Neural progenitor cell (in vitro differentiated cells): ENCODE results near the gene ABCC6. TPM values are rescaled to one million over a fixed set of nuclear protein-coding genes. Genes with fewer than 3 reads are reported as not detected.

ENCODE experiments used
- DNase-seq: peaks from one replicate; pipeline ENCODE4 v3.0.0-alpha.2; 2016; ENCODE audit warnings: low spot score
- H2AFZ ChIP-seq: fragments of 200-600 bp; sonication (generic); replicated peaks from 2 replicates; pipeline ENCODE4 v1.6.1; 2016; ENCODE audit warnings: antibody characterized with exemption
- H3F3A ChIP-seq: fragments of 200-600 bp; sonication (generic); 2 replicates; pipeline ENCODE4 v1.6.1; 2016; ENCODE audit warnings: antibody characterized with exemption, low read depth
- H3K27ac ChIP-seq: fragments of 200-600 bp; sonication (generic); 2 replicates; pipeline ENCODE4 v1.5.1; 2016; ENCODE audit warnings: mild to moderate bottlenecking
- H3K27me3 ChIP-seq: fragments of 200-600 bp; sonication (generic); 2 replicates; pipeline ENCODE4 v1.6.1; 2016; ENCODE audit warnings: mild to moderate bottlenecking, moderate library complexity
- H3K36me3 ChIP-seq: fragments of 200-600 bp; sonication (generic); 2 replicates; pipeline ENCODE4 v1.5.1; 2016
- H3K4me1 ChIP-seq: fragments of 200-600 bp; sonication (generic); 2 replicates; pipeline ENCODE4 v1.6.1; 2016; ENCODE audit warnings: mixed run types
- H3K4me2 ChIP-seq: fragments of 200-600 bp; sonication (generic); 2 replicates; pipeline ENCODE4 v1.6.1; 2016
- H3K4me3 ChIP-seq: fragments of 200-600 bp; sonication (generic); 2 replicates; pipeline ENCODE4 v1.5.1; 2016
- H3K79me2 ChIP-seq: fragments of 200-600 bp; sonication (generic); 2 replicates; pipeline ENCODE4 v1.6.1; 2016; ENCODE audit warnings: low read depth
- H3K9ac ChIP-seq: fragments of 200-600 bp; sonication (generic); 2 replicates; pipeline ENCODE4 v1.6.1; 2016
- H3K9me3 ChIP-seq: fragments of 200-600 bp; sonication (generic); 2 replicates; pipeline ENCODE4 v1.5.1; 2016; ENCODE audit warnings: low read depth
- H4K20me1 ChIP-seq: fragments of 200-600 bp; sonication (generic); 2 replicates; pipeline ENCODE4 v1.6.1; 2016; ENCODE audit warnings: low read depth
- H3K27ac Mint-ChIP-seq: 3 replicates; pipeline ENCODE4 v1.8.0; 2021; ENCODE audit warnings: mixed read lengths
- H3K27me3 Mint-ChIP-seq: 2 replicates; pipeline ENCODE4 v1.8.0; 2022; ENCODE audit warnings: low read depth, mild to moderate bottlenecking, inconsistent platforms, moderate library complexity, mixed read lengths; ENCODE audit not compliant: insufficient read depth
- H3K36me3 Mint-ChIP-seq: 3 replicates; pipeline ENCODE4 v1.8.0; 2021; ENCODE audit warnings: mixed read lengths
- H3K4me1 Mint-ChIP-seq: 3 replicates; pipeline ENCODE4 v1.8.0; 2021; ENCODE audit warnings: mixed read lengths
- H3K4me3 Mint-ChIP-seq: 3 replicates; pipeline ENCODE4 v1.8.0; 2021; ENCODE audit warnings: mild to moderate bottlenecking, moderate library complexity, mixed read lengths
- H3K9me3 Mint-ChIP-seq: 3 replicates; pipeline ENCODE4 v1.8.0; 2020; ENCODE audit warnings: mixed read lengths
- CTCF ChIP-seq: fragments of 200-600 bp; sonication (generic); IDR thresholded peaks from 2 replicates; pipeline ENCODE4 v1.5.1; 2017; ENCODE audit warnings: antibody characterized with exemption, mild to moderate bottlenecking
- EZH2 ChIP-seq: fragments of 200-600 bp; sonication (generic); IDR thresholded peaks from 2 replicates; pipeline ENCODE4 v1.6.1; 2017; ENCODE audit warnings: antibody characterized with exemption, mild to moderate bottlenecking, moderate library complexity
- EZH2phosphoT487 ChIP-seq: fragments of 200-600 bp; sonication (generic); IDR thresholded peaks from 2 replicates; pipeline ENCODE4 v1.6.1; 2017; ENCODE audit warnings: antibody characterized with exemption
- total RNA-seq: library from RNA; depleted of rRNA; stranded (reverse); fragments of >200 nt; gene quantifications from 2 replicates; pipeline ENCODE4 v1.2.3, GENCODE V29; 2015; ENCODE audit warnings: low replicate concordance

Gene ABCC6
- total RNA-seq, 1 donor from 2014 or later = 0.79 TPM

DNA sequence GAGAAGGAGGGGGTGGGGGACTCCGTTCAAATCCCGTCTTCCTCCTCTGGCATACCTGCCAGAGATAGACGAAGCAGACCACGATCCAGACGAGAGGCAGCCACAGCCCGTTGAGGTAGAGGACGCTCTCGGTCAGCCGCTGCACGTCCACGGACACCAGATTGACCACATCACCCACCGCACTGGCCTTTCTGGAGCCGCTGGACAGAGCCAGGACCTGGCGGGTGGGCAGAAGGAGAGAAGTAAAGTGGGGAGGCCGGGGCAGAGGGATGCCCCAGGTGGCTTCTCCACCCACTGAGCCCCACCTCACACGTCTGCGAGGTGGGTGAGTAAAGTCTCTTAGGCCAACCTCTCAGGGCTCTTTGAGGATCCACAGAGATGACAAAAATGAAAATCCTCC lies 25.3 kb downstream of the ABCC6 start:
- H3K27me3 Mint-ChIP-seq = no peaks in the 10 kb centered on the region
- H3K27me3 ChIP-seq = no peaks in the 10 kb centered on the region

GRCh38 chr16:16197331-16197730 lies 26.0 kb downstream of the ABCC6 start:
- Histone ChIP-seq H3K27ac (no peak overlapping the region), H3K4me2 (no peak overlapping the region), H2AFZ (no peak overlapping the region), H3F3A (no peaks in the 10 kb centered on the region), H3K27me3 (no peaks in the 10 kb centered on the region), H3K9ac (no peak overlapping the region), H3K4me1 (no peaks in the 10 kb centered on the region), H3K4me3 (no peak overlapping the region), H4K20me1 (no peaks in the 10 kb centered on the region), H3K36me3 (no peaks in the 10 kb centered on the region), H3K79me2 (no peaks in the 10 kb centered on the region), H3K9me3 (no peaks in the 10 kb centered on the region)
- no peak for TF ChIP-seq CTCF
- TF ChIP-seq EZH2phosphoT487 = no peak
- TF ChIP-seq EZH2 = no peak
- no peak overlapping the region for H3K4me3 Mint-ChIP-seq
- H3K4me1 Mint-ChIP-seq = no peaks in the 10 kb centered on the region
- H3K36me3 Mint-ChIP-seq = no peaks in the 10 kb centered on the region
- no peaks in the 10 kb centered on the region for H3K27me3 Mint-ChIP-seq
- no peak for DNase-seq
- H3K9me3 Mint-ChIP-seq = no peaks in the 10 kb centered on the region
- H3K27ac Mint-ChIP-seq = no peak overlapping the region

More for the DNA sequence above, 25.3 kb downstream of the ABCC6 start:
- H3K4me2 ChIP-seq = no peak overlapping the region
- H3K36me3 ChIP-seq = no peaks in the 10 kb centered on the region
- no peak overlapping the region for H2AFZ ChIP-seq
- no peaks in the 10 kb centered on the region for H3K4me1 Mint-ChIP-seq
- H3K4me3 ChIP-seq = no peak overlapping the region
- no peak overlapping the region for H3K9ac ChIP-seq
- no peaks in the 10 kb centered on the region for H4K20me1 ChIP-seq
- H3K27ac ChIP-seq = no peak overlapping the region
- DNase-seq = no peak
- H3K9me3 Mint-ChIP-seq = no peaks in the 10 kb centered on the region
- H3F3A ChIP-seq = no peaks in the 10 kb centered on the region
- no peaks in the 10 kb centered on the region for H3K4me1 ChIP-seq
- no peaks in the 10 kb centered on the region for H3K79me2 ChIP-seq
- no peaks in the 10 kb centered on the region for H3K36me3 Mint-ChIP-seq
- TF ChIP-seq EZH2 = no peak
- no peak for TF ChIP-seq CTCF
- TF ChIP-seq EZH2phosphoT487 = no peak
- no peak overlapping the region for H3K4me3 Mint-ChIP-seq
- H3K27ac Mint-ChIP-seq = no peak overlapping the region
- no peaks in the 10 kb centered on the region for H3K9me3 ChIP-seq

- H3K27ac ChIP-seq = no peak overlapping the region
- Mint-ChIP-seq H3K27ac (no peak overlapping the region), H3K4me3 (no peak overlapping the region), H3K9me3 (no peaks in the 10 kb centered on the region), H3K27me3 (peaks cover 2% of the 10 kb centered on the region), H3K36me3 (no peaks in the 10 kb centered on the region), H3K4me1 (no peaks in the 10 kb centered on the region)
- no peaks in the 10 kb centered on the region for H3K27me3 ChIP-seq
- no peaks in the 10 kb centered on the region for H3K9me3 ChIP-seq
- no peak for DNase-seq
- no peak overlapping the region for H3K4me2 ChIP-seq
- TF ChIP-seq CTCF (no peak), EZH2phosphoT487 (no peak), EZH2 (no peak)
- H3F3A ChIP-seq = no peaks in the 10 kb centered on the region
- H3K79me2 ChIP-seq = no peaks in the 10 kb centered on the region
- H4K20me1 ChIP-seq = no peaks in the 10 kb centered on the region
- no peaks in the 10 kb centered on the region for H3K36me3 ChIP-seq
- no peak overlapping the region for H3K4me3 ChIP-seq
- no peak overlapping the region for H3K9ac ChIP-seq
- H3K4me1 ChIP-seq = no peaks in the 10 kb centered on the region
- no peak overlapping the region for H2AFZ ChIP-seq
Measured at GRCh38 chr16:16196099-16196498, 27.2 kb downstream of the ABCC6 start.
